CD8-positive, alpha-beta memory T cell (primary cell): ENCODE results near the gene SIK1. TPM values are rescaled to one million over a fixed set of nuclear protein-coding genes. Genes with fewer than 3 reads are reported as not detected.
"Not testable (repeated sequence)": the region's sequence is repeated elsewhere in the genome, so short reads cannot be mapped to it uniquely, and the experiment has no call there.

ENCODE experiments used
- CTCF ChIA-PET: fragments of 350-600 bp; sonication (Branson Sonifier 250); formaldehyde crosslinking; loops from one replicate; lab custom pipeline; 2021; ENCODE audit warnings: antibody characterized with exemption; lab: Charles Lee
- POLR2A ChIA-PET: fragments of 350-600 bp; sonication (Branson Sonifier 250); formaldehyde crosslinking; loops from one replicate; lab custom pipeline; 2021; ENCODE audit warnings: antibody characterized with exemption; lab: Charles Lee
- DNase-seq, 5 donors: peaks; one replicate each; pipeline versions ENCODE4 v3.0.0 to v3.0.0-alpha.2; 2020 to 2022; ENCODE audit warnings: mixed read lengths in 1 of 5
- H3K27ac ChIP-seq: one replicate; pipeline ENCODE4 v1.7.0; 2013; ENCODE audit warnings: low read depth, mild to moderate bottlenecking, low read length, moderate library complexity
- H3K27me3 ChIP-seq: 2 replicates; pipeline ENCODE4 v1.7.0; 2013; ENCODE audit warnings: low read length, mild to moderate bottlenecking; ENCODE audit not compliant: insufficient read depth, poor library complexity, severe bottlenecking
- H3K36me3 ChIP-seq: 2 replicates; pipeline ENCODE4 v1.7.0; 2013; ENCODE audit warnings: mild to moderate bottlenecking, low read length, moderate library complexity; ENCODE audit not compliant: insufficient read depth
- H3K4me1 ChIP-seq: 2 replicates; pipeline ENCODE4 v1.7.0; 2013; ENCODE audit warnings: mild to moderate bottlenecking, low read length, moderate library complexity; ENCODE audit not compliant: insufficient read depth
- H3K4me3 ChIP-seq: 2 replicates; pipeline ENCODE4 v1.7.0; 2013; ENCODE audit warnings: mild to moderate bottlenecking, low read length
- H3K9me3 ChIP-seq: 2 replicates; pipeline ENCODE4 v1.7.0; 2013; ENCODE audit warnings: mild to moderate bottlenecking, low read length
- H3K27ac Mint-ChIP-seq, 8 donors: one replicate each; pipeline ENCODE4 v1.8.0; 2020 to 2021; ENCODE audit warnings: mixed read lengths in 8 of 8, mild to moderate bottlenecking in 6 of 8, inconsistent platforms in 3 of 8, moderate library complexity in 3 of 8
- H3K27me3 Mint-ChIP-seq, 2 donors: one replicate each; pipeline ENCODE4 v1.8.0; 2020 to 2021; ENCODE audit warnings: mixed read lengths in 2 of 2, mild to moderate bottlenecking in 1 of 2, moderate library complexity in 1 of 2
- H3K36me3 Mint-ChIP-seq, 3 donors: one replicate each; pipeline ENCODE4 v1.8.0; 2020 to 2021; ENCODE audit warnings: mixed read lengths in 3 of 3, inconsistent platforms in 1 of 3, mild to moderate bottlenecking in 1 of 3
- H3K4me1 Mint-ChIP-seq, 3 donors: one replicate each; pipeline ENCODE4 v1.8.0; 2020 to 2021; ENCODE audit warnings: mixed read lengths in 3 of 3, inconsistent platforms in 1 of 3, mild to moderate bottlenecking in 1 of 3
- H3K4me3 Mint-ChIP-seq, 7 donors: one replicate each; pipeline ENCODE4 v1.8.0; 2020 to 2021; ENCODE audit warnings: mixed read lengths in 7 of 7, mild to moderate bottlenecking in 6 of 7, moderate library complexity in 4 of 7, inconsistent platforms in 2 of 7
- H3K9me3 Mint-ChIP-seq, 5 donors: one replicate each; pipeline ENCODE4 v1.8.0; 2020 to 2022; ENCODE audit warnings: mixed read lengths in 5 of 5, mild to moderate bottlenecking in 3 of 5, moderate library complexity in 2 of 5, inconsistent platforms in 1 of 5
- polyA plus RNA-seq: library from polyadenylated mRNA; unstranded; fragments of 300-500 nt; fragmentation: Illumina TruSeq; gene quantifications from one replicate; pipeline ENCODE4 v1.2.3, GENCODE V29; 2021
- total RNA-seq, 2 experiments: library from RNA; stranded (reverse); gene quantifications; one replicate each; pipeline ENCODE4 v1.2.3, GENCODE V29; 2021

Gene SIK1
- total and polyA plus RNA-seq, 3 experiments from 2014 or later, result 0.62 to 6.0 (median 4.6) TPM

GRCh38 chr21:43458995-43459394, 32.1 kb upstream of the SIK1 start:
- H3K9me3 ChIP-seq, H3K4me1 ChIP-seq, H3K4me3 ChIP-seq, POLR2A ChIA-PET, H3K9me3 Mint-ChIP-seq, H3K27ac Mint-ChIP-seq, H3K36me3 ChIP-seq, H3K27ac ChIP-seq, CTCF ChIA-PET, H3K27me3 ChIP-seq, H3K36me3 Mint-ChIP-seq, H3K27me3 Mint-ChIP-seq, DNase-seq, H3K4me1 Mint-ChIP-seq, H3K4me3 Mint-ChIP-seq: not testable (repeated sequence)

DNA sequence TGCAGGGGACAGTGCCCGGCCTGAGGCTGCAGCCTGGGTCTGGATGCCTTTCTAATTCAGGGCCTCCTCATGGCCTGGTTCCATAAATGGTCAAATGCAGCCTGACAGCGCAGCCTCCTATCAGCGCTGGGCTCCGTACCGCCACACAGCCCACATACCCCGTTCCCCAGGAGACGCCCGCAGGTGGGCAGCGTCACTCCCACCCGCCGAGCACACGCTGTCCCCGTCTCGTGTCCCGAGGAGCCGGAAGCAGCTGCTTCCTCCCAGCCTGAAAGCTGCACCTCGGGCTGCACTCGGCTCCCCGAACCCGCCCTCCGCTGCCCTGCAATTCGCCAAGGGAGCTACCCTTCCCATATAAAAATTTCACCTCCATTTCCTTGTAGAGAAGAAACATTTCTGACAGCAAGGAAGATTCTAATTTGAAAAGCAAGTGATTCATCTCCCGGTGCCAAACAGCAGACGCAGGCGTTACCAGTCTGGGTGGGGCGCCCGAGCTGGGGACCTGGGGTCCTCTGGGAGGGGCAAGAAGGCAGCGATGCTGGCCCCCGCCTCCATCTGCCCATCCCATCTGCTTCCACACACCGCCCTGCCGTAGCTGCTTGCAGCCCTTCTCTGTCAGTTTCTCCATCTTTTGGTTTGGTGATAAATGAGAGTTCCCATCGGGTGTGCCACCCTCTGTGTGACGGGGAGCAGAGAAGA, 29.8 kb upstream of the SIK1 start:
- H3K4me3 ChIP-seq, H3K4me1 ChIP-seq, H3K27me3 Mint-ChIP-seq, H3K9me3 Mint-ChIP-seq, H3K27ac Mint-ChIP-seq, CTCF ChIA-PET, DNase-seq, H3K4me1 Mint-ChIP-seq, H3K27ac ChIP-seq, H3K4me3 Mint-ChIP-seq, H3K36me3 ChIP-seq, H3K9me3 ChIP-seq, H3K36me3 Mint-ChIP-seq, H3K27me3 ChIP-seq, POLR2A ChIA-PET: not testable (repeated sequence)

DNA sequence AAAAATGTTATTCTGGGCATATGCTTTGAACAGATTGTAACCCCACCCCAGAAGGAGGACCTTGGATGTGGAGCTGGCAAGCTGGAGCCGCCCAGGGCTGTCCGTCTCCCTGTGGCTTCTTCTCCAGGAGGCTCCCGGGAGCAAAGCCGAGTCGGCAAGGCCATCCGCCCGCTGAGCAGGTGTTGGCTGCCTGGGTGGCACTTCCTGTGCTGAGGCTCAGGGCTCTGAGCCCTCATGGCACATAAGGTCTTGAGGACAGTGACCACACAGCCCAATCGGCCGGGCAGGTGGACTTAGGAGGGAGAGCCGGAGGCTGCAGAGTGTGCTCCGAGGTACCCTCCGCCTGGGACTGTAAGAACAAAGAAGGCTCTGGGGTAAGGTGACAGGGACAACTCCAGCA, 28.8 kb upstream of the SIK1 start:
- H3K36me3 ChIP-seq, H3K4me1 Mint-ChIP-seq, H3K27me3 ChIP-seq, H3K27me3 Mint-ChIP-seq, H3K36me3 Mint-ChIP-seq, CTCF ChIA-PET, H3K27ac Mint-ChIP-seq, H3K9me3 ChIP-seq, H3K27ac ChIP-seq, DNase-seq, H3K4me3 ChIP-seq, H3K4me3 Mint-ChIP-seq, H3K4me1 ChIP-seq, H3K9me3 Mint-ChIP-seq, POLR2A ChIA-PET: not testable (repeated sequence)

- H3K9me3 ChIP-seq, H3K27ac Mint-ChIP-seq, H3K27me3 ChIP-seq, H3K36me3 Mint-ChIP-seq, POLR2A ChIA-PET, H3K4me3 ChIP-seq, H3K36me3 ChIP-seq, H3K4me1 ChIP-seq, DNase-seq, H3K4me1 Mint-ChIP-seq, H3K9me3 Mint-ChIP-seq, H3K27ac ChIP-seq, H3K27me3 Mint-ChIP-seq, CTCF ChIA-PET, H3K4me3 Mint-ChIP-seq: not testable (repeated sequence)
Measured at GRCh38 chr21:43454176-43454575, 27.2 kb upstream of the SIK1 start.

GRCh38 chr21:43451850-43452249, 24.9 kb upstream of the SIK1 start:
- H3K9me3 Mint-ChIP-seq, H3K36me3 Mint-ChIP-seq, H3K4me3 Mint-ChIP-seq, H3K36me3 ChIP-seq, H3K27ac Mint-ChIP-seq, H3K27me3 Mint-ChIP-seq, H3K4me1 Mint-ChIP-seq, H3K4me1 ChIP-seq, DNase-seq, H3K4me3 ChIP-seq, POLR2A ChIA-PET, H3K9me3 ChIP-seq, H3K27me3 ChIP-seq, H3K27ac ChIP-seq, CTCF ChIA-PET: not testable (repeated sequence)

DNA sequence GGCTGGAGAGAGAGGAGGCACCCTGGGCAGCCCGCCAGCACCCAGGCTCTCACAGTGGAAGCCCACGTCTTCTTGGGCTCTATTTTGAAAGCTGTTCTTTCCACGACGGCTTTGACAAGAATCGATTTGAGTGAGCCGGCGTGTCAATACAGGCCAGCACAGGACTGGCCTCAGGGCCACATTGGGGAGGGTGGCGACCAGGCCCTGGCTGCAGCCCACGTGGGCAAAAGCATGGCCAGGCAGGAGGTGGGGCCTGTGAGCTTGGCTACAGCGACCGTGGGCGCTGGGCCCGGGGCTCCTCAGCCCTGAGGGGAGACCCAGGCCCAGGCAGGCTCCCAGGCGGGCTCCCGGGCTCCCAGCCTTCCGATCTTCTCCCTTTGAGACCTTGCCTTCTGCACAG, 23.4 kb upstream of the SIK1 start:
- H3K4me3 ChIP-seq, POLR2A ChIA-PET, H3K4me1 ChIP-seq, H3K27me3 ChIP-seq, H3K27ac ChIP-seq, H3K27ac Mint-ChIP-seq, CTCF ChIA-PET, H3K36me3 Mint-ChIP-seq, H3K27me3 Mint-ChIP-seq, H3K9me3 Mint-ChIP-seq, H3K36me3 ChIP-seq, DNase-seq, H3K4me1 Mint-ChIP-seq, H3K9me3 ChIP-seq, H3K4me3 Mint-ChIP-seq: not testable (repeated sequence)

GRCh38 chr21:43447353-43447977, 20.5 kb upstream of the SIK1 start:
- H3K36me3 Mint-ChIP-seq, H3K4me1 Mint-ChIP-seq, H3K27me3 ChIP-seq, H3K27ac Mint-ChIP-seq, H3K4me1 ChIP-seq, H3K27ac ChIP-seq, H3K9me3 ChIP-seq, CTCF ChIA-PET, H3K9me3 Mint-ChIP-seq, H3K36me3 ChIP-seq, POLR2A ChIA-PET, H3K4me3 Mint-ChIP-seq, DNase-seq, H3K4me3 ChIP-seq, H3K27me3 Mint-ChIP-seq: not testable (repeated sequence)

- H3K9me3 ChIP-seq, H3K36me3 Mint-ChIP-seq, H3K4me3 ChIP-seq, H3K36me3 ChIP-seq, H3K27me3 ChIP-seq, CTCF ChIA-PET, DNase-seq, H3K27ac ChIP-seq, POLR2A ChIA-PET, H3K27ac Mint-ChIP-seq, H3K4me1 ChIP-seq, H3K4me3 Mint-ChIP-seq, H3K27me3 Mint-ChIP-seq, H3K9me3 Mint-ChIP-seq, H3K4me1 Mint-ChIP-seq: not testable (repeated sequence)
Measured at GRCh38 chr21:43446277-43446932, 19.5 kb upstream of the SIK1 start.
